ENCODE measurements around the gene ZMYND8.
"Not testable (repeated sequence)": the region's sequence is repeated elsewhere in the genome, so short reads cannot be mapped to it uniquely, and the experiment has no call there.

Gene ZMYND8

GRCh38 chr20:47248448-47248966 lies 108.0 kb downstream of the ZMYND8 start:
- ChIA-PET POLR2A (no interaction called here), CTCF (interaction anchor here (0.9 to 1.8 kb wide), 3 partner anchors 10 to 136 kb away, joined by 3 to 6 read pairs (median 4); no protein-coding TSS in a partner anchor)
- TF ChIP-seq CTCF (IDR thresholded peaks at IDR 0.05; ENCODE audit: insufficient read depth, low read length, missing control alignments): no peak
- H3K4me3 ChIP-seq (ENCODE audit: low read depth, low read length): no peak overlapping the region
- DNase-seq (ENCODE audit: low read depth, low spot score): no peak

- CTCF ChIA-PET: interaction anchor here (0.9 to 1.8 kb wide), 3 partner anchors 10 to 136 kb away, joined by 3 to 6 read pairs (median 4); no protein-coding TSS in a partner anchor
- no peak for DNase-seq (ENCODE audit: low read depth, low spot score)
- TF ChIP-seq CTCF (IDR thresholded peaks at IDR 0.05; ENCODE audit: insufficient read depth, low read length, missing control alignments): no peak
- no peak overlapping the region for H3K4me3 ChIP-seq (ENCODE audit: low read depth, low read length)
- POLR2A ChIA-PET: no interaction called here
Measured at GRCh38 chr20:47247972-47248371, 108.5 kb downstream of the ZMYND8 start.

- ChIA-PET CTCF (interaction anchor here (0.8 to 1.8 kb wide), 2 partner anchors 27 to 138 kb away, joined by 4 to 6 read pairs; no protein-coding TSS in a partner anchor), POLR2A (no interaction called here)
- TF ChIP-seq CTCF (IDR thresholded peaks at IDR 0.05; ENCODE audit: insufficient read depth, low read length, missing control alignments): no peak
- no peak overlapping the region for H3K4me3 ChIP-seq (ENCODE audit: low read depth, low read length)
- DNase-seq (ENCODE audit: low read depth, low spot score): no peak
Measured at GRCh38 chr20:47246061-47246777, 110.3 kb downstream of the ZMYND8 start.

- POLR2A ChIA-PET; DNase-seq (ENCODE audit: low read depth, low spot score); H3K4me3 ChIP-seq (ENCODE audit: low read depth, low read length): not testable (repeated sequence)
- CTCF ChIA-PET: interaction anchor here (1.4 to 5.3 kb wide), 3 partner anchors 13 to 139 kb away, joined by 3 to 39 read pairs (median 6); no protein-coding TSS in a partner anchor
Measured at GRCh38 chr20:47245166-47245565, 111.3 kb downstream of the ZMYND8 start.

- no peak for DNase-seq (ENCODE audit: low read depth, low spot score)
- CTCF ChIA-PET: interaction anchor here (1.4 to 5.3 kb wide), 2 partner anchors 12 to 139 kb away, joined by 3 to 39 read pairs; no protein-coding TSS in a partner anchor
- no peak for TF ChIP-seq CTCF (IDR thresholded peaks at IDR 0.05; ENCODE audit: insufficient read depth, low read length, missing control alignments)
- H3K4me3 ChIP-seq (ENCODE audit: low read depth, low read length): no peak overlapping the region
- POLR2A ChIA-PET: no interaction called here
Measured at GRCh38 chr20:47244451-47244850, 112.0 kb downstream of the ZMYND8 start.

- no peak for TF ChIP-seq CTCF (IDR thresholded peaks at IDR 0.05; ENCODE audit: insufficient read depth, low read length, missing control alignments)
- CTCF ChIA-PET: interaction anchor here (1.0 to 5.3 kb wide), 5 partner anchors 11 to 491 kb away, joined by 3 to 39 read pairs (median 4); no protein-coding TSS in a partner anchor
- DNase-seq (ENCODE audit: low read depth, low spot score): no peak
- POLR2A ChIA-PET: no interaction called here
- no peak overlapping the region for H3K4me3 ChIP-seq (ENCODE audit: low read depth, low read length)
Measured at GRCh38 chr20:47243532-47244305, 112.8 kb downstream of the ZMYND8 start.
